ENCODE data around the gene CLEC18B. TPM values are rescaled to one million over a fixed set of nuclear protein-coding genes. Genes with fewer than 3 reads are reported as not detected.
A peak's percentile ranks its signal among the peaks of the same experiment; 100 is the strongest.
"Not testable (repeated sequence)": the region's sequence is repeated elsewhere in the genome, so short reads cannot be mapped to it uniquely, and the experiment has no call there.

CLEC18B gene
- total RNA-seq, 2 donors from 2014 or later: 1.2 to 2.0 TPM

- Mint-ChIP-seq H3K4me3 (peak overlapping the region; percentile 96), H3K27ac (peak overlapping the region; percentile 94)
- H3K4me1 Mint-ChIP-seq; H3K36me3 Mint-ChIP-seq (ENCODE audit: low read depth); H3K27me3 Mint-ChIP-seq; H3K9me3 Mint-ChIP-seq: not testable (repeated sequence)
- ATAC-seq (replicated peaks): peak; percentile 45
Observed at GRCh38 chr16:74367469-74368001, 53.7 kb downstream of the CLEC18B start.

DNA sequence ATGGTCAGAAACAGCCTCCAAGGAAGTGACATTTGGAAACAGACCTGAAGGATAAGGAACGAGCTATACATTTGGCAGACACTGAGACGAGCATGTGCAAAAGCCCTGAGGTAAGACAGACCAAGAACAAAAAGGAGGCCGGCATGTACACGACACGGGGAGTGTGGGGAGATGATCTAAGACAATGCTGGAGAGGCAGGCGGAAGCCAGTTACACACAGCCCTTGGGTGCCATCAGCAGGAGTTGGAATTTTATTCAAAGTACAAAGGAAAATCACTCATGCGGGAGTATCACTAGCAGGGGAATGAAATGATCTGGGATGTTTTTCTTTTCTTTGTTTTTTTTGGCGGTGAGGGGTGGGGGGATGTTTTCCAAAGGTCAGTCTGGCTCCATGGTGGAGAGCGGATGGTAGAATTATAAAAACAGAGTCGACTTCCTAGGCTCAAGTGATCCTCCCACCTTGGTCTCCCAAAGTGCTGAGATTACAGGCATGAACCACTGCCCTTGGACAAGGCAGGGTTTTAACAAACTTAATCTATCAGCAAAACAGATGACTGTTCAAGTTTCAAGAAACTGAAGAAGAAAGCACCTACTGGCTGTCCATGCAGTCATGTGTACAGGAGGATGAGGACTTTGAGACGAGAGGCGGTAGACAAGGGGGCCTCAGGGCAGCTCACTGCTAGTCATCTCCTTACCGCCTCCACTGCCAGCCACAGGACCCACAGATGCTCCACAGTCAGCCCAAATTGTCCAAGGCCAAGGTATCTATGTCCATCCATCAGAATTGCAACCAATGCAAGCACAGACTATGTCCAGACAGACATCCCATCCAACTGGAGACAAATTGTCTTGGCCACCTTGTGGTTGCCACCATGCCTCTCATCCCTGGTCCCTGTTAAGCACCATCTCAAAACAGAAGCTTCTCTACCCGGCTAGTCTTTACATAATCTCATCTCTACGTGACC is 59.4 kb downstream of the CLEC18B start:
- H3K4me3 Mint-ChIP-seq; H3K4me1 Mint-ChIP-seq; H3K9me3 Mint-ChIP-seq; H3K27ac Mint-ChIP-seq; H3K27me3 Mint-ChIP-seq; H3K36me3 Mint-ChIP-seq (ENCODE audit: low read depth): not testable (repeated sequence)
- ATAC-seq (replicated peaks): peak; percentile 36

Other genes with a start within 250 kb of the CLEC18B start
- 100 to 1,000 TPM in 1 of 2 donors, 10 to 100 TPM in 1; 72.7 to 120 TPM for gene PSMD7, start 124.7 kb downstream of the CLEC18B start, total RNA-seq
- 1 to 10 TPM; 2.4 to 3.2 TPM for gene NPIPB15, start 45.2 kb downstream of the CLEC18B start, total RNA-seq
- 10 to 100 TPM; 62.6 to 74.1 TPM for gene GLG1, start 185.6 kb upstream of the CLEC18B start, total RNA-seq
- 100 to 1,000 TPM in 1 of 2 donors, 10 to 100 TPM in 1; 71.5 to 109 TPM for gene RFWD3, start 245.4 kb upstream of the CLEC18B start, total RNA-seq

All from activated T-helper 17 cell treated with anti-CD3 and anti-CD28 coated beads, Interleukin-2, amount 50 U/mL, for 72 hours (primary cell).